ENCODE measurements around the gene POU2F2.

DNA sequence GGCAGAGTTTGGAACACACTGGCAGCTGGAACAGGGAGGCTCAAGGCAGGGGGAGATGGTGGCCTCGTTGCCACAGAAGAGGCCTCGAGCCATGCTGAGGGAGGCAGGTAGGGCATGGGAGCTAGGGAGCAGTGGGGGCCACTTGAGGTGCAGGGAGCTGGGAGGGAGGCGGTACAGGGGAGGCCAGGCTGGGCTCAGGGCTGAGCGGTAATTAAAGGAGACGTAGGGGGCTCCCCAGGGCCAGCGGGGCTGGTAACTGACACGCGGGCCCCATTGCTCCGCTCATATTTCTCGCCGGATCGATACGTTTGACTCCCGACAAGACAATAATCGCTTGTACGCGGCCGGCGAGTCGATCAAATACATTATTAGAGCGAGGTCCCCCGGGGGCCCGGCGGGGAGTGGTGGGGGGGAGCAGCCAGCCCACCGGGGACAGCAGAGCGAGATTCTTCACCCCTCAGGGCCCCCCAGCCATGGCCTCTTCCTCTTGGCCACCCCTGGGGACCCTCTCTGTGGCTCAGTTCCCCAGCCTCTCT, 2.4 kb upstream of the POU2F2 start:
- TF ChIP-seq, protein P1, sequence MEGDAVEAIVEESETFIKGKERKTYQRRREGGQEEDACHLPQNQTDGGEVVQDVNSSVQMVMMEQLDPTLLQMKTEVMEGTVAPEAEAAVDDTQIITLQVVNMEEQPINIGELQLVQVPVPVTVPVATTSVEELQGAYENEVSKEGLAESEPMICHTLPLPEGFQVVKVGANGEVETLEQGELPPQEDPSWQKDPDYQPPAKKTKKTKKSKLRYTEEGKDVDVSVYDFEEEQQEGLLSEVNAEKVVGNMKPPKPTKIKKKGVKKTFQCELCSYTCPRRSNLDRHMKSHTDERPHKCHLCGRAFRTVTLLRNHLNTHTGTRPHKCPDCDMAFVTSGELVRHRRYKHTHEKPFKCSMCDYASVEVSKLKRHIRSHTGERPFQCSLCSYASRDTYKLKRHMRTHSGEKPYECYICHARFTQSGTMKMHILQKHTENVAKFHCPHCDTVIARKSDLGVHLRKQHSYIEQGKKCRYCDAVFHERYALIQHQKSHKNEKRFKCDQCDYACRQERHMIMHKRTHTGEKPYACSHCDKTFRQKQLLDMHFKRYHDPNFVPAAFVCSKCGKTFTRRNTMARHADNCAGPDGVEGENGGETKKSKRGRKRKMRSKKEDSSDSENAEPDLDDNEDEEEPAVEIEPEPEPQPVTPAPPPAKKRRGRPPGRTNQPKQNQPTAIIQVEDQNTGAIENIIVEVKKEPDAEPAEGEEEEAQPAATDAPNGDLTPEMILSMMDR (IDR thresholded peaks at IDR 0.05), result no peak
- no peak for TF ChIP-seq POLR2A (IDR thresholded peaks at IDR 0.05)
